GM23338 (cell line): ENCODE results near the gene BMP10. TPM values are rescaled to one million over a fixed set of nuclear protein-coding genes. Genes with fewer than 3 reads are reported as not detected.

Experiments used
- ATAC-seq: fragments of 200-7000 bp; cut with Tn5 transposase; 3 replicates; pipeline ENCODE4 v1.9.1; 2020
- DNase-seq: peaks from one replicate; pipeline ENCODE4 v3.0.0-alpha.2; 2015; ENCODE audit warnings: low spot score
- H2AFZ ChIP-seq: fragments of 200-600 bp; sonication (generic); 2 replicates; pipeline ENCODE4 v1.8.0; 2016; ENCODE audit warnings: antibody characterized with exemption, mild to moderate bottlenecking, moderate library complexity
- H3F3A ChIP-seq: fragments of 200-600 bp; sonication (generic); replicated peaks from 2 replicates; pipeline ENCODE4 v1.8.0; 2017; ENCODE audit warnings: antibody characterized with exemption, mixed run types, low read depth
- H3K27ac ChIP-seq: fragments of 200-600 bp; sonication (generic); 2 replicates; pipeline ENCODE4 v1.6.1; 2016; ENCODE audit warnings: low read depth
- H3K27me3 ChIP-seq: fragments of 200-600 bp; sonication (generic); 2 replicates; pipeline ENCODE4 v1.8.0; 2016; ENCODE audit warnings: mild to moderate bottlenecking, mixed run types, moderate library complexity; ENCODE audit not compliant: insufficient read depth
- H3K36me3 ChIP-seq: fragments of 200-600 bp; sonication (generic); 2 replicates; pipeline ENCODE4 v1.8.0; 2016; ENCODE audit warnings: mild to moderate bottlenecking; ENCODE audit not compliant: insufficient read depth
- H3K4me1 ChIP-seq: fragments of 200-600 bp; sonication (generic); 2 replicates; pipeline ENCODE4 v1.8.0; 2016; ENCODE audit warnings: mild to moderate bottlenecking, moderate library complexity; ENCODE audit not compliant: insufficient read depth
- H3K4me2 ChIP-seq: fragments of 200-600 bp; sonication (generic); 2 replicates; pipeline ENCODE4 v1.7.1; 2017; ENCODE audit warnings: mixed run types
- H3K4me3 ChIP-seq: fragments of 200-600 bp; sonication (generic); 2 replicates; pipeline ENCODE4 v1.6.1; 2016; ENCODE audit warnings: mixed run types
- H3K79me2 ChIP-seq: fragments of 200-600 bp; sonication (generic); replicated peaks from 2 replicates; pipeline ENCODE4 v1.8.0; 2017; ENCODE audit warnings: mild to moderate bottlenecking; ENCODE audit not compliant: insufficient read depth
- H3K9me2 ChIP-seq: fragments of 200-600 bp; sonication (generic); 2 replicates; pipeline ENCODE4 v1.8.0; 2017; ENCODE audit not compliant: insufficient read depth
- H4K20me1 ChIP-seq: fragments of 200-600 bp; sonication (generic); replicated peaks from 2 replicates; pipeline ENCODE4 v1.8.0; 2017; ENCODE audit warnings: mild to moderate bottlenecking; ENCODE audit not compliant: insufficient read depth
- H3K27ac Mint-ChIP-seq: 2 replicates; pipeline ENCODE4 v1.8.0; 2020; ENCODE audit warnings: inconsistent platforms, mild to moderate bottlenecking, moderate library complexity, mixed read lengths
- H3K27me3 Mint-ChIP-seq: 3 replicates; pipeline ENCODE4 v1.8.0; 2022; ENCODE audit warnings: low read depth, mild to moderate bottlenecking, moderate library complexity, mixed read lengths, inconsistent platforms; ENCODE audit not compliant: insufficient read depth, poor library complexity
- H3K36me3 Mint-ChIP-seq: 3 replicates; pipeline ENCODE4 v1.8.0; 2021; ENCODE audit warnings: low read depth, mild to moderate bottlenecking, inconsistent platforms, moderate library complexity, mixed read lengths
- H3K4me1 Mint-ChIP-seq: 3 replicates; pipeline ENCODE4 v1.8.0; 2020; ENCODE audit warnings: mild to moderate bottlenecking, inconsistent platforms, mixed read lengths
- H3K4me3 Mint-ChIP-seq: 3 replicates; pipeline ENCODE4 v1.8.0; 2021; ENCODE audit warnings: moderate library complexity, mild to moderate bottlenecking, inconsistent platforms, mixed read lengths
- H3K9me3 Mint-ChIP-seq: 3 replicates; pipeline ENCODE4 v1.8.0; 2020; ENCODE audit warnings: moderate library complexity, mild to moderate bottlenecking, inconsistent platforms, mixed read lengths
- CREB1 ChIP-seq: fragments of 250-450 bp; sonication (Bioruptor Pico); IDR thresholded peaks from 2 replicates; pipeline ENCODE4 v1.5.0; 2020; ENCODE audit warnings: low read depth, mild to moderate bottlenecking, moderate library complexity
- CTCF ChIP-seq, 2 experiments: fragments of 200-600 bp in 1 of 2; sonication (generic) in 1 of 2; conservative IDR thresholded peaks; 2 replicates each; pipeline versions ENCODE4 v1.5.1 to v1.6.1; 2016 to 2017; ENCODE audit warnings: antibody characterized with exemption in 2 of 2, low read depth in 2 of 2, mild to moderate bottlenecking in 2 of 2, moderate library complexity in 1 of 2
- EZH2 ChIP-seq: fragments of 200-600 bp; sonication (generic); IDR thresholded peaks from one replicate; pipeline ENCODE4 v1.8.0; 2017; ENCODE audit warnings: antibody characterized with exemption, mild to moderate bottlenecking, low read depth; ENCODE audit not compliant: unreplicated experiment
- EZH2phosphoT487 ChIP-seq: fragments of 200-600 bp; sonication (generic); IDR thresholded peaks from one replicate; pipeline ENCODE4 v1.8.1; 2018; ENCODE audit warnings: antibody characterized with exemption; ENCODE audit not compliant: unreplicated experiment
- JUNB ChIP-seq: IDR thresholded peaks from one replicate; pipeline ENCODE4 v1.6.1; 2016; ENCODE audit warnings: antibody characterized with exemption; ENCODE audit not compliant: unreplicated experiment
- NANOG ChIP-seq: IDR thresholded peaks from 2 replicates; pipeline ENCODE4 v1.6.1; 2016; ENCODE audit warnings: antibody characterized with exemption, borderline replicate concordance
- POLR2AphosphoS5 ChIP-seq: IDR thresholded peaks from 2 replicates; pipeline ENCODE4 v1.6.1; 2016; ENCODE audit warnings: antibody characterized with exemption, low read depth
- STAT1 ChIP-seq: IDR thresholded peaks from one replicate; pipeline ENCODE4 v1.6.1; 2016; ENCODE audit warnings: antibody characterized with exemption; ENCODE audit not compliant: unreplicated experiment
- ZNF114 ChIP-seq: fragments of 250-450 bp; sonication (Bioruptor Pico); IDR thresholded peaks from 2 replicates; pipeline ENCODE4 v1.5.0; 2020; ENCODE audit warnings: mild to moderate bottlenecking, moderate library complexity
- ZNF331 ChIP-seq: fragments of 250-450 bp; sonication (Bioruptor Pico); IDR thresholded peaks from 2 replicates; pipeline ENCODE4 v1.5.0; 2020; ENCODE audit warnings: low read depth, mild to moderate bottlenecking, moderate library complexity
- polyA plus RNA-seq: library from polyadenylated mRNA; unstranded; fragments of >200 nt; fragmentation: Nextera tagmentation; extraction: Ambion mirVana; gene quantifications from 2 replicates; pipeline ENCODE4 v1.2.1, GENCODE V29; 2016
- total RNA-seq: library from RNA; depleted of rRNA; stranded (reverse); fragments of >200 nt; shearing (Covaris generic); gene quantifications from 2 replicates; pipeline ENCODE4 v1.2.3, GENCODE V29; 2014
- TF ChIP-seq, protein P1 (sequence below): IDR thresholded peaks from one replicate; pipeline ENCODE4 v1.6.1; 2018; ENCODE audit warnings: antibody characterized with exemption; ENCODE audit not compliant: unreplicated experiment
- TF ChIP-seq, protein P2 (sequence below): IDR thresholded peaks from 2 replicates; pipeline ENCODE4 v1.6.1; 2016; ENCODE audit warnings: antibody characterized with exemption

The BMP10 gene
- total and polyA plus RNA-seq, 2 experiments from 2014 or later, result not detected

- Histone ChIP-seq H3K27ac (no peak overlapping the region), H3K36me3 (no peaks in the 10 kb centered on the region), H3K4me2 (0 out of 2 replicates have a peak overlapping the region, but pooled peaks have one; percentile 29), H3K4me3 (no peak overlapping the region), H3K79me2 (no peaks in the 10 kb centered on the region), H3K4me1 (peaks cover 15% of the 10 kb centered on the region), H3F3A (no peaks in the 10 kb centered on the region), H2AFZ (no peak overlapping the region), H4K20me1 (no peaks in the 10 kb centered on the region), H3K27me3 (no peaks in the 10 kb centered on the region), H3K9me2 (peaks cover 8% of the 10 kb centered on the region; the same call in 1 of the 2 replicates)
- DNase-seq (peak; percentile 89), ATAC-seq (peak; percentile 72)
- H3K4me1 Mint-ChIP-seq, result peaks cover 15% of the 10 kb centered on the region
- H3K27me3 Mint-ChIP-seq, result peaks cover 4% of the 10 kb centered on the region
- no peaks in the 10 kb centered on the region; the same call in 2 of the 3 replicates for H3K36me3 Mint-ChIP-seq
- no peak for TF ChIP-seq STAT1
- peak; percentile 85 to 88 for TF ChIP-seq CTCF (conservative IDR thresholded peaks at IDR 0.05; ENCODE audit: low read depth in 2 of 2)
- H3K4me3 Mint-ChIP-seq, result no peak overlapping the region
- H3K9me3 Mint-ChIP-seq, result no peaks in the 10 kb centered on the region
- peak overlapping the region; percentile 88 for H3K27ac Mint-ChIP-seq
Measured at GRCh38 chr2:68909793-68910674, 38.8 kb upstream of the BMP10 start.

DNA sequence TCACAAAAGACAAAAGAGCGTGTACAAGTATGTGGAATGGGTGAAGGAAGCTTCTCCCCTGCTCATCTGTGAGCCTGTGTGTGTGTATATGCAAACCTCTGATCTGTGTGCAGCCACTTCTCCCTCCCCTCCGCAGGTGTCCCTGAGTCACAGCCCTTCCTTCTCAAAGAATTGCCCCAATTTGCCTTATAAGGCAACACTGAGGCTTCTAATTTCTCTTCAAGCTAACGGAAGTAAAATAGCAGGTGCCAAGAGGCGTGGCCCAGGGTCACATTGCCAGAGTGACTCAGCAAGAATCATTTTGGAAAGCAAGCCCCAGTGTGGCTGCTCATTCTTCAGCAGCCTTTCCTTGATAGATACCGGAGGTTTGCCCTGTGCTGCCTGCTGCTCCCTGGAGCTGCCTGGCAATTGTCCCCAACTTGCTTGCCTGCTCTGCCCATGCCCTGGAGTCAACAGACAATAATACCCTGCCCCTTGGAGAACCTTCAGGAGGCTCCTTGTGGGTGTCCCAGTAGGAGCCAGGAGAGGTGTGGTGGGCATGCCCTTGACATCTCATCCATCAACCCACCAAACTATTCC is 37.3 kb upstream of the BMP10 start:
- DNase-seq (peak; percentile 76), ATAC-seq (peak; percentile 58)
- H3K9me2 ChIP-seq, result peaks cover 8% of the 10 kb centered on the region; the same call in 1 of the 2 replicates
- H3K27me3 Mint-ChIP-seq, result peaks cover 4% of the 10 kb centered on the region
- H3K79me2 ChIP-seq, result no peaks in the 10 kb centered on the region
- no peaks in the 10 kb centered on the region for H3K36me3 ChIP-seq
- H3K4me2 ChIP-seq, result no peak overlapping the region
- H3K27ac Mint-ChIP-seq, result peak overlapping the region; percentile 76
- no peaks in the 10 kb centered on the region for H3K9me3 Mint-ChIP-seq
- H3K27ac ChIP-seq, result no peak overlapping the region
- H2AFZ ChIP-seq, result no peak overlapping the region; the same call in 1 of the 2 replicates
- no peaks in the 10 kb centered on the region for H3K27me3 ChIP-seq
- no peak overlapping the region for H3K4me3 ChIP-seq
- H3K4me3 Mint-ChIP-seq, result no peak overlapping the region
- no peaks in the 10 kb centered on the region; the same call in 2 of the 3 replicates for H3K36me3 Mint-ChIP-seq
- peaks cover 15% of the 10 kb centered on the region for H3K4me1 Mint-ChIP-seq
- H3K4me1 ChIP-seq, result peaks cover 15% of the 10 kb centered on the region
- H4K20me1 ChIP-seq, result no peaks in the 10 kb centered on the region
- no peaks in the 10 kb centered on the region for H3F3A ChIP-seq
- TF ChIP-seq POLR2AphosphoS5 (no peak), ZNF114 (CRISPR knock-in tag) (no peak), CTCF (conservative IDR thresholded peaks at IDR 0.05; ENCODE audit: low read depth in 2 of 2) (no peak), CREB1 (CRISPR knock-in tag) (no peak), STAT1 (no peak), EZH2 (no peak), EZH2phosphoT487 (no peak), NANOG (no peak), JUNB (no peak), ZNF331 (CRISPR knock-in tag) (no peak)
- TF ChIP-seq, protein P1, sequence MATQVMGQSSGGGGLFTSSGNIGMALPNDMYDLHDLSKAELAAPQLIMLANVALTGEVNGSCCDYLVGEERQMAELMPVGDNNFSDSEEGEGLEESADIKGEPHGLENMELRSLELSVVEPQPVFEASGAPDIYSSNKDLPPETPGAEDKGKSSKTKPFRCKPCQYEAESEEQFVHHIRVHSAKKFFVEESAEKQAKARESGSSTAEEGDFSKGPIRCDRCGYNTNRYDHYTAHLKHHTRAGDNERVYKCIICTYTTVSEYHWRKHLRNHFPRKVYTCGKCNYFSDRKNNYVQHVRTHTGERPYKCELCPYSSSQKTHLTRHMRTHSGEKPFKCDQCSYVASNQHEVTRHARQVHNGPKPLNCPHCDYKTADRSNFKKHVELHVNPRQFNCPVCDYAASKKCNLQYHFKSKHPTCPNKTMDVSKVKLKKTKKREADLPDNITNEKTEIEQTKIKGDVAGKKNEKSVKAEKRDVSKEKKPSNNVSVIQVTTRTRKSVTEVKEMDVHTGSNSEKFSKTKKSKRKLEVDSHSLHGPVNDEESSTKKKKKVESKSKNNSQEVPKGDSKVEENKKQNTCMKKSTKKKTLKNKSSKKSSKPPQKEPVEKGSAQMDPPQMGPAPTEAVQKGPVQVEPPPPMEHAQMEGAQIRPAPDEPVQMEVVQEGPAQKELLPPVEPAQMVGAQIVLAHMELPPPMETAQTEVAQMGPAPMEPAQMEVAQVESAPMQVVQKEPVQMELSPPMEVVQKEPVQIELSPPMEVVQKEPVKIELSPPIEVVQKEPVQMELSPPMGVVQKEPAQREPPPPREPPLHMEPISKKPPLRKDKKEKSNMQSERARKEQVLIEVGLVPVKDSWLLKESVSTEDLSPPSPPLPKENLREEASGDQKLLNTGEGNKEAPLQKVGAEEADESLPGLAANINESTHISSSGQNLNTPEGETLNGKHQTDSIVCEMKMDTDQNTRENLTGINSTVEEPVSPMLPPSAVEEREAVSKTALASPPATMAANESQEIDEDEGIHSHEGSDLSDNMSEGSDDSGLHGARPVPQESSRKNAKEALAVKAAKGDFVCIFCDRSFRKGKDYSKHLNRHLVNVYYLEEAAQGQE, result no peak
- TF ChIP-seq, protein P2, sequence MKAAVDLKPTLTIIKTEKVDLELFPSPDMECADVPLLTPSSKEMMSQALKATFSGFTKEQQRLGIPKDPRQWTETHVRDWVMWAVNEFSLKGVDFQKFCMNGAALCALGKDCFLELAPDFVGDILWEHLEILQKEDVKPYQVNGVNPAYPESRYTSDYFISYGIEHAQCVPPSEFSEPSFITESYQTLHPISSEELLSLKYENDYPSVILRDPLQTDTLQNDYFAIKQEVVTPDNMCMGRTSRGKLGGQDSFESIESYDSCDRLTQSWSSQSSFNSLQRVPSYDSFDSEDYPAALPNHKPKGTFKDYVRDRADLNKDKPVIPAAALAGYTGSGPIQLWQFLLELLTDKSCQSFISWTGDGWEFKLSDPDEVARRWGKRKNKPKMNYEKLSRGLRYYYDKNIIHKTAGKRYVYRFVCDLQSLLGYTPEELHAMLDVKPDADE, result no peak
